ENCODE results near the gene RIN3. TPM values are rescaled to one million over a fixed set of nuclear protein-coding genes. Genes with fewer than 3 reads are reported as not detected.

Gene RIN3
- total and polyA plus RNA-seq, 10 of the 15 experiments (the other 5 are each of a cell fraction or from before 2014, with no cell fraction given), result 0.91 to 23.3 (median 6.3) TPM

DNA sequence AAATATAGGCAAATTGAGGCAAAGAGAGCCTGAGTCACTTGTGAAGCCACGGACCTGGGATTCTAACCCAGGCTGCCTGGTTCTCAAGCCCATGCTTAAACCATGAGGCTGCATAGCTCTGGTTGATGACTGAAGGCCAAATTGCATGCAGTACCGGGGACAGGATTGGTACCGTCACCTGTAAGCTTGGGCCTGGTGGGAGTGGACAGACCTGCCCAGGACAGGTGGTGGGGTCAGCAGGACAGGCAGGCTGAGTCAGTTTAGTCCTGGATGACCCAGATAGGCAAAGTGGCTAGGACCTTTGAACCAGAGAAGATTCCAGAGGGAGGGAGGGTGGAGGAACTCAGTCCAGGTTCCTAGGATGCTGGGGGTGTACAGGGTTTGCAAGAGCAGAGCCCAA, 25.8 kb downstream of the RIN3 start (continued):
- TF ChIP-seq RBBP5 (conservative IDR thresholded peaks at IDR 0.05), result no peak

DNA sequence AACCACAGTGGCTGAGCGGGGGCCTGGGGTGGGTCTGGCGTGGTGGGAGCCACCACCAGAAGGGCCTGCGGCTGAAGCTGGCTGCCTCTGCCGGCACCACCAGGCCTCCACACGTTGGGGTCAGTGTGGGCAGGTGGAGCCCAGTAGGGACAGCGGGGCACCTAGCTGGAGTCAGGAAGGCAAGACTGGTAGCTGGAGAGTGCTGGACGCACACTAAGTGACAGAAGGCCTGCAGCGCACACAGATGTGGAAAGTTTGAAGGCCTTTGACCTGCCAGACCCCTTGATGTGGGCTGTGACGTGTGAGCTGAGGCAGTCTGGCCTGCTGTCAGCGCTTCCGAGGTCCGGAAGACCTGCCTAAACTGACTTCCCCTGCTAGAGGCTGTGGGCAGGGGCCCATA, 26.3 kb downstream of the RIN3 start:
- no peak for FAIRE-seq
- Histone ChIP-seq H3K79me2 (ENCODE audit: control insufficient read depth, insufficient read depth, low read length) (peaks cover 3% of the 10 kb centered on the region; the same call in 1 of the 2 replicates), H3K36me3 (ENCODE audit: control insufficient read depth in 2 of 2, insufficient read depth in 2 of 2, low read length in 1 of 2) (no peaks in the 10 kb centered on the region), H3K9ac (ENCODE audit: control insufficient read depth, insufficient read depth, low read length) (no peak overlapping the region), H3K4me2 (ENCODE audit: control insufficient read depth, insufficient read depth) (no peak overlapping the region), H3K4me1 (ENCODE audit: control insufficient read depth, insufficient read depth, low read length) (peaks cover 23% of the 10 kb centered on the region), H3K4me3 (no peak overlapping the region), H4K20me1 (ENCODE audit: control insufficient read depth, insufficient read depth) (no peaks in the 10 kb centered on the region), H2AFZ (ENCODE audit: control insufficient read depth, low read depth, low read length) (peak overlapping the region; percentile 60), H3K27ac (ENCODE audit: control insufficient read depth, insufficient read depth) (no peak overlapping the region; the same call in 1 of the 2 replicates), H3K9me3 (replicated peaks; ENCODE audit: control insufficient read depth, insufficient read depth, low read length) (no peaks in the 10 kb centered on the region; the same call in 2 of the 3 replicates), H3K27me3 (replicated peaks in 1 of 2; ENCODE audit: control insufficient read depth in 2 of 2, insufficient read depth in 2 of 2, low read length in 1 of 2) (no peaks in the 10 kb centered on the region)
- intact Hi-C loops (cut with micrococcal nuclease; ENCODE audit: unreplicated experiment), result no loop called here
- ChIA-PET RAD21 (ENCODE audit: unreplicated experiment) (interaction anchor here (1.4 kb wide), 1 partner anchor 48 kb away, joined by 3 read pairs; no protein-coding TSS in a partner anchor), CTCF (interaction anchor here (1.5 kb wide), 1 partner anchor 47 kb away, joined by 5 read pairs; no protein-coding TSS in a partner anchor), POLR2A (interaction anchor here (0.6 to 1.2 kb wide), 3 partner anchors 28 to 638 kb away, joined by 3 read pairs; no protein-coding TSS in a partner anchor), SMC1A (ENCODE audit: uncharacterized antibody, unreplicated experiment) (interaction anchor here (1.3 to 2.1 kb wide), 3 partner anchors 10 to 50 kb away, joined by 3 to 10 read pairs (median 8); no protein-coding TSS in a partner anchor)
- in situ Hi-C loops (cut with MboI), result no loop called here
- DNase-seq (ENCODE audit: low read depth, low spot score), result no peak
- peak; percentile 64 for ATAC-seq
- no TSS peak for BruUV-seq (replicated peaks)
- 85% methylated on average over 12 of the region's 12 CpGs for WGBS (ENCODE audit: insufficient coverage, insufficient replicate concordance, low lambda C conversion rate, missing lambda C conversion rate)
- TF ChIP-seq RUNX3 (IDR thresholded peaks at IDR 0.05; ENCODE audit: low read length), result peak; percentile 23; the same call in 1 of the 2 replicates
- TF ChIP-seq, protein P1, sequence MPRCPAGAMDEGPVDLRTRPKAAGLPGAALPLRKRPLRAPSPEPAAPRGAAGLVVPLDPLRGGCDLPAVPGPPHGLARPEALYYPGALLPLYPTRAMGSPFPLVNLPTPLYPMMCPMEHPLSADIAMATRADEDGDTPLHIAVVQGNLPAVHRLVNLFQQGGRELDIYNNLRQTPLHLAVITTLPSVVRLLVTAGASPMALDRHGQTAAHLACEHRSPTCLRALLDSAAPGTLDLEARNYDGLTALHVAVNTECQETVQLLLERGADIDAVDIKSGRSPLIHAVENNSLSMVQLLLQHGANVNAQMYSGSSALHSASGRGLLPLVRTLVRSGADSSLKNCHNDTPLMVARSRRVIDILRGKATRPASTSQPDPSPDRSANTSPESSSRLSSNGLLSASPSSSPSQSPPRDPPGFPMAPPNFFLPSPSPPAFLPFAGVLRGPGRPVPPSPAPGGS (IDR thresholded peaks at IDR 0.05; ENCODE audit: borderline replicate concordance, insufficient read depth, low read depth, low read length, poor library complexity, severe bottlenecking), result no peak
- no peak for TF ChIP-seq RAD51 (IDR thresholded peaks at IDR 0.05)
- TF ChIP-seq MEF2A (IDR thresholded peaks at IDR 0.05; ENCODE audit: insufficient read depth, low read depth, low read length), result no peak
- TF ChIP-seq, protein P2, sequence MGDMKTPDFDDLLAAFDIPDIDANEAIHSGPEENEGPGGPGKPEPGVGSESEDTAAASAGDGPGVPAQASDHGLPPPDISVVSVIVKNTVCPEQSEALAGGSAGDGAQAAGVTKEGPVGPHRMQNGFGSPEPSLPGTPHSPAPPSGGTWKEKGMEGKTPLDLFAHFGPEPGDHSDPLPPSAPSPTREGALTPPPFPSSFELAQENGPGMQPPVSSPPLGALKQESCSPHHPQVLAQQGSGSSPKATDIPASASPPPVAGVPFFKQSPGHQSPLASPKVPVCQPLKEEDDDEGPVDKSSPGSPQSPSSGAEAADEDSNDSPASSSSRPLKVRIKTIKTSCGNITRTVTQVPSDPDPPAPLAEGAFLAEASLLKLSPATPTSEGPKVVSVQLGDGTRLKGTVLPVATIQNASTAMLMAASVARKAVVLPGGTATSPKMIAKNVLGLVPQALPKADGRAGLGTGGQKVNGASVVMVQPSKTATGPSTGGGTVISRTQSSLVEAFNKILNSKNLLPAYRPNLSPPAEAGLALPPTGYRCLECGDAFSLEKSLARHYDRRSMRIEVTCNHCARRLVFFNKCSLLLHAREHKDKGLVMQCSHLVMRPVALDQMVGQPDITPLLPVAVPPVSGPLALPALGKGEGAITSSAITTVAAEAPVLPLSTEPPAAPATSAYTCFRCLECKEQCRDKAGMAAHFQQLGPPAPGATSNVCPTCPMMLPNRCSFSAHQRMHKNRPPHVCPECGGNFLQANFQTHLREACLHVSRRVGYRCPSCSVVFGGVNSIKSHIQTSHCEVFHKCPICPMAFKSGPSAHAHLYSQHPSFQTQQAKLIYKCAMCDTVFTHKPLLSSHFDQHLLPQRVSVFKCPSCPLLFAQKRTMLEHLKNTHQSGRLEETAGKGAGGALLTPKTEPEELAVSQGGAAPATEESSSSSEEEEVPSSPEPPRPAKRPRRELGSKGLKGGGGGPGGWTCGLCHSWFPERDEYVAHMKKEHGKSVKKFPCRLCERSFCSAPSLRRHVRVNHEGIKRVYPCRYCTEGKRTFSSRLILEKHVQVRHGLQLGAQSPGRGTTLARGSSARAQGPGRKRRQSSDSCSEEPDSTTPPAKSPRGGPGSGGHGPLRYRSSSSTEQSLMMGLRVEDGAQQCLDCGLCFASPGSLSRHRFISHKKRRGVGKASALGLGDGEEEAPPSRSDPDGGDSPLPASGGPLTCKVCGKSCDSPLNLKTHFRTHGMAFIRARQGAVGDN (IDR thresholded peaks at IDR 0.05), result no peak
- no peak for TF ChIP-seq SIX5 (IDR thresholded peaks at IDR 0.05; ENCODE audit: low read depth, low read length, severe bottlenecking)
- peak; percentile 74 for TF ChIP-seq CREB1 (IDR thresholded peaks at IDR 0.05; ENCODE audit: low read depth)
- peak; percentile 62; the same call in 1 of the 2 replicates for TF ChIP-seq CREM (IDR thresholded peaks at IDR 0.05; ENCODE audit: low read depth)
- TF ChIP-seq, protein P3, sequence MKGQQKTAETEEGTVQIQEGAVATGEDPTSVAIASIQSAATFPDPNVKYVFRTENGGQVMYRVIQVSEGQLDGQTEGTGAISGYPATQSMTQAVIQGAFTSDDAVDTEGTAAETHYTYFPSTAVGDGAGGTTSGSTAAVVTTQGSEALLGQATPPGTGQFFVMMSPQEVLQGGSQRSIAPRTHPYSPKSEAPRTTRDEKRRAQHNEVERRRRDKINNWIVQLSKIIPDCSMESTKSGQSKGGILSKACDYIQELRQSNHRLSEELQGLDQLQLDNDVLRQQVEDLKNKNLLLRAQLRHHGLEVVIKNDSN (IDR thresholded peaks at IDR 0.05; ENCODE audit: borderline replicate concordance, extremely low read length, insufficient read depth, low read depth, low read length), result no peak
- peak; percentile 84 for TF ChIP-seq TCF7 (IDR thresholded peaks at IDR 0.05; ENCODE audit: borderline replicate concordance)
- TF ChIP-seq NR2F1 (conservative IDR thresholded peaks at IDR 0.05), result 0 out of 2 replicates have a peak, but pooled peaks have one; percentile 14
- no peak for TF ChIP-seq EP300 (IDR thresholded peaks at IDR 0.05; ENCODE audit: borderline replicate concordance in 1 of 2, control insufficient read depth in 1 of 2, low read depth in 2 of 2, low read length in 2 of 2)
- no peak for TF ChIP-seq ZNF274 (IDR thresholded peaks at IDR 0.05; ENCODE audit: insufficient read depth, insufficient read length)
- no peak for TF ChIP-seq STAT3 (IDR thresholded peaks at IDR 0.05; ENCODE audit: low read depth, low read length)
- no peak for TF ChIP-seq POLR2A (IDR thresholded peaks at IDR 0.05; ENCODE audit: low read depth, low read length)
- TF ChIP-seq BMI1 (IDR thresholded peaks at IDR 0.05; ENCODE audit: borderline replicate concordance), result no peak
- TF ChIP-seq NR2C2 (IDR thresholded peaks at IDR 0.05; ENCODE audit: borderline replicate concordance, control insufficient read depth, insufficient read length, low read depth), result no peak
